IPS DF 4.7 (cell line): ENCODE measurements around the gene KREMEN2.

Experiments used
- DNase-seq: peaks from one replicate; pipeline ENCODE4 v3.0.0-alpha.2; 2013; ENCODE audit warnings: low spot score; ENCODE audit errors: extremely low read depth

The KREMEN2 gene

DNA sequence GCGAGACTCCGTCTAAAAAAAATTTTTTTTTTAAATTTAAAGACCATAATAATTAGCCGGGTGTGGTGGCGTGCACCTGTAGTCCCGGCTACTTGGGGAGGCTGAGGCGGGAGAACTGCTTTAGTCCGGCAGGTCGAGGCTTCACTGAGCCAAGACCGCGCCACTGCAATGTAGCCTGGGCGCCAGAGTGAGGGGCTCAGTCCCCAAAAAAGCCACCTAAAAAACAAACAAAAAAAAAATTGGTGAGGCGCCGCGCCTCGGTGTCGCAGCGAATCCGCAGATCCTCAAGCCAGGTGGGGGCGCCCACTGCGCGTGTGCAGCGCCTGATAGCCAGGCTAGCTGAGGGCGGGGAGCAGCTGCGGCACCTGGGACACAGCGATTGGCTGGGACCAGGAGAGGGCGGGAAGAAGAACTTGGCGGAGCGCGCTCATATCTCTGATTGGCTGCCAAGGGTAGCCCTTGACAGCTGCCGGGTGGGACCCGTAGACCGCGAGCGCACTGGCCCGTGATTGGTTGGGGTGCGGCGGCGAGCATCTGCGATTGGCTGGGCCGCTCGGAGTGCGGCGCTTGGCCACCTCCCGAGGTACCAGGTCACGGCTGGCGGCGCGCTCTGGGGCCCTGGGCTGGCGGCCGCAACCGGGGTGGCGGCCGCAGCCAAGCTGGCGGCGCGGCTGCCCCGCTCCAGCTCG is 39.7 kb downstream of the KREMEN2 start:
- DNase-seq: no peak

DNA sequence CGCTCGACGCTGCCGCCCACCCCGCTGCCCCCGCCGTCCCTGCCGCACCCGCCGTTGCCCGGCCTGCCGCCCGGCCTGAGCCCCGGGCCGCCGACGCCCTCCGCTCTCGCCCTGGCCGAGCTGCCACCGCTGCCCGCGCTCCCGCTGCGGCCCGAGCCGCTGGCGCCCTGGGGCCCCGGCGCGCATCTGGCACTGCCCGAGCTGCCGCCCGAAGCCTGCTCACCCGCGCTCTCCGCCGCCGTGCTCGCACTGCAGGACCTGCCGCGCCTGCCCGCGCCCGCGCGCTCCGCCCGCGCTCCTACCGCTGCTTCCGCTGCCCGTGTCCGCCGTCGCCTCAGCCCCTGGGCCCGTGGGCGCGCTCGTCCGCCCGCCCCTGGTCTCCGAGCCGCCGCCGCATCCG is 40.2 kb downstream of the KREMEN2 start:
- no peak for DNase-seq

DNA sequence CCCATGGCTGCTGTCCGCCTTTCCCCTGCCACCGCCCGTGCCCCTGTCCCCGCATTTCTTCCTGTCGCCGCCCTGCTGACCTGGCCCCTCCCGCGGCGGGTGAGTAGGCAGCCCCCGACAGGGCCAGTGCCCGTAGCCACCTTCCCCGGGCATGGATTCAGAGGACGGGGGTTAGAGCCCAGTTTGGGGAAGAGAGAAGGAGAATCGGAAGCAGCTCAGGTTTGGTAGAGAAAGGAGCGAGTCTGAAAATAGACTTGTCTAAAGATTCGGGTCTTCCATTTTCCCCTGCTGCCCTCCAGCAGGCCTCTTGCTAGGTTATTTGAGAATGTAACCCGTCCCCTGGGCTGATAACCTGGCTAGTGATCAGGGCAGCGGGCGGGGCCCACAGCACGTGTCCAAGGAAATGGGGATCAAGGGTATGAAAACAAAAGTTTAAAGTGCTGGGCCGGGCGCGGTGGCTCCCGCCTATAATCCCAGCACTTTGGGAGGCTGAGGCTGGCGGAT is 40.8 kb downstream of the KREMEN2 start:
- DNase-seq: no peak

DNA sequence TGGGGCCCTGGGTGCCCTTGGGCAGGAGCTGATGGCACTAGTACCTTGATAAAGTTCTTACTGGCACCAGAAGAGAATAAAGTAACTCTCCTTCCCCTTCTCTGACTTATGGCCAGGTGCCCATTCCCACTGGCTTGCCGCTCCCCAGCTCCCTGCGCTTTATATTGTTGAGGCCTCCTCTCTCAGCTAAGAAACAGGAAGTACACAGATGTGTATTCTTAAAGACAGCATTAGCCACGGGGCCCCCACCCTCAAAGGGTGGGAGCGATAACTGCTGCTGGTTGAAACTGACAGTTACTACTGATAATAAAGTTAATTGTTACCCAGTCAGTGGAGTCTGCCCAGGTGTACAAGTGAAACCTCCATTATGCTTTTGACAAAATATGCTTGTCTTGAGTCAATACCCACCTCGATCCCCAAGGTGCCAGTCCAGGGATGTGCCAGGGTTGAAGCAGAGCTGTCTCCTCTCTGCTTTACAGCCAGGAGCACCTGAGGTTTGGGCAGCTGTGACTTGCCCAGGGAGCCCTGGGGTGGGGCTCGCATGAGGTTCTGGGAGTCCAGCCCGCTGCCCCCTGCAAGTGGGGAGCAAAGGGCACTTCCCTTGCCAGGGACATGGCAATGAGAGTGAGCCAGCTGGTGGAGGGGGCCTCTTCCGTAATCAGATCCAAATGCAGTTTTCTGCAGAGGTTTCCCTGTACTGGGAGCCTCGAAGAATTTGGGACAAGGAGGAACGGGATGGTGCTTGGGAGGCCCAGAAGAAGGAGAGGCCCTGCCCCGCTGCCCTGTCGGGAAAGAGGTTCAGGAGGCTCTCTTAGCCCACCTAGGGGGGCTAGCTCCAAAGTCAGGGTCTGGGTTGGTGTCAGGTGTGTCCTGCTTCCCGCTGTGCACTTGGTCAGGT is 43.2 kb downstream of the KREMEN2 start:
- no peak for DNase-seq

DNA sequence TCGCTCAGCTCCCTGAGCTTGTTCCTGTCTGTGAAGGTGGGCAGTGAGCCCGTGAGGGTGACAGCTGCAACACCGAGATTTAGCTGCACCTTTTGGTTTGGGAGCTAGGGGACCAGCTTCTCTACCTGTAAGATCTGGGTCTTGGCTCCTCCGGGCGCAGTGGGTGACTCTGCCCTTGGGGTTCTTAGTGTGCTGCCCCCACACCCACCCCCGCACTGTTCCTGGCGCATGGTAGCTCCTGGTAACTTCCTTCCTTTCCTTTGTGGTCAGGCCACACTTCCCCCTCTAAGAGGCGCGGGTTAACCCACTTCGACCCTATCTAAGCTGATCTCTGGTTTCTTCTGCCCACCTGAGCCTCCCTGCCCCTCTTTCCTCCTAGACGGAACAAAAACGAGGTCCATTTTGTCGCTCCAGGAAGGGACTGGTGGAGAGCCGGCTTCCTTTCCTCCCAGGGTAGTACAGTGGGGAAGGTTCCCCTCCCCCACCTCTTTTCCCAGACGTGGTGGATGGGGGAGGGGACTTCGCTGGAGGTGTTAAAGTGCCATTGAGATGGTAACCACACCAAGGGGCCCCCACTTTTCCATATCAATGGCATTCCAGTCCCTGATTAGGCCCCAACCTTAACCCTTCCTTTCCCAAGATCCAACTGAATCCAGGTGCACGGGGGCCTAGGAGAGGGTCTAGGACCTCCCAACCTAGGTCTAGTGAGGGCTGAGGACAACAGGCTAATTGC is 44.0 kb downstream of the KREMEN2 start:
- DNase-seq: no peak

DNA sequence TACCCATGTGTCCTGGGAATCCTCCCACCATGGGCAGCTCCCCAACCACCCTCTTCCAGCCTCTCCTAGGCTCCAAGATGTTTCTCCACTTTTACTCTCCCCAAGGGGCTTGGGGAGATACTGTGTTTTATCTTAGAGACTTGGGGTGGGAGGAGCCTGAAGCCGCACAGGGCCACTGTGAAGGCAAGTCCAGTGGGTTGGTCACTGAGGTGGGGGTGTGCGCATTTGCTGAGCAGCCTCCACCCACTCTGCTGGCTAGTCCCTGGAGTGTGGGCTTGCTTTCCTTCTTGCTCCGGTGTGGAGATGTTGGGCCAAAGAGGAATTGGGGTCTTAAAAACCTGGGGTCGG is 44.6 kb downstream of the KREMEN2 start:
- DNase-seq: no peak

DNA sequence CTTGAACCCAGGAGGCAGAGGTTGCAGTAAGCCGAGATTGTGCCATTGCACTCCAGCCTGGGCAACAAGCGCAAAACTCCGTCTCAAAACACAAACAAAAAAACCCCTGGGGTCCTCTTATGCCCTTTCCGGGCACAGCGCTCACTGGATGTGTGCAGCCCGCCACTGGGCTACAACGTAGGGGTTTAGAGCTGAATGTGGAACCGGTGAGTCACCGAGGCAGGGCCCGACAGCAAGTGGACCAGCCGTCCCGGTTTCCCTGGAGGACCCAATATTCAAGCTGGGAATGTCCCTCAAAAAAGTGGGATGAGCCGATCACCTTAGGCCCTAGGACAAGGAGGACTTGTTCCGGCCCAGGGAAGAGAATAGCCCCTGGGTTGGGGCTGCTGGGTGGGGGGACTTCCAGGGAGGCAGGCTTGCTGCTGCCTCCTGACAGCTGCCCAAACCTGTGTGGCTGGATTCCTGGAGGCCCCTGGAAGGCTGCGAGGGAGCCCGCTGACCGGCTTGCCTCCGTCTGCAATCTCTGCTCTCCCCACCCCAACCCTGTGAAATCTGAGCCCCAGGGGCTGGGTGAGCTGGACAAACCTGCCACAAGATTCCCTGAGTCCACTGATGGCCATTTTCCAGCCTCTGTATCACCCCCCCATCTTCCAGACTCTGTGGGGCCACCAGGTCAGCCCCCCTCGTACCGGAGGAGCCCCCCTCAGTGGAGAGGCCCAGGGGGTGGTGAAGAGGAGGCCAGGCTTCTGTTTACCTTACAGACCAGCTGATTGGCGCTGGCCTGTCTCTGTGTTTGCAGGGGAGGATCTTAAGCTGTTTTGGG is 45.7 kb downstream of the KREMEN2 start:
- DNase-seq: no peak

DNA sequence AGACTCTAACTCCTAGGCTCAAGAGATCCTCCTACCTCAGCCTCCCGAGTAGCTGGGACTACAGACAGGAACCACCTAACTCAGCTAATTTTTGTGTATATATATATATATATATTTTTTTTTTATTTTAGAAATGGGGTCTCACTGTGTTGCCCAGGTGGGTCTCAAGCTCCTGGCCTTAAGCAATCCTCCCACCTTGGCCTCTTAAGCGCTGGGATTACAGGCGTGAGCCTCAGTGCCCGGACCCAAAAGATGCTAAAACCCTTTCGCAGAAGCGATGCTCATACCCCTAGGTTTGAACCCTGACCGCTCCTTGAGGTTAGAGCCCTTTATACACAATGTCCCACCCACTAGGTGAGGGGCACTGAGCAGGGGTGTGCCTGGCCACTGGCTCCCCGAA is 46.4 kb downstream of the KREMEN2 start:
- no peak for DNase-seq

DNA sequence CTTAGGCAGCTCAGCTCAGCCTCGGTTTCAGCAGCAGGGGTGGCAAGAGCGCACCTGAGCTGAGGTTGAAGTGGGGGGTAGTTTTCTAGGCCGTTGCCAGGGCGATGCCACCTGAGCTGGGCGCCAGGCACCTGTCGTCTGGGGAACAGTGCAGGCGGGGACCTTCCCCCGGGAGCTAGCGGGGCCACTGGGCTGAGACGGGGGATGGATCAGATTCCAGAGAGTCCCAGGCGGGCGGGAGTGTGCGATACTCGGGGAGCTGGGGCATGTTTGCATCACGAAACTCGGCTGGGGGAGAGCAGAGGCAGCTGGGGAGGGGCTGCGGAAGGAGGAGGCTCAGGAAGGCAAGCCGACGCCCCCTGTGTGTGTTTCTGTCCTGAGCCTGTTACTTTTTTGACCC is 48.2 kb downstream of the KREMEN2 start:
- DNase-seq: no peak

DNA sequence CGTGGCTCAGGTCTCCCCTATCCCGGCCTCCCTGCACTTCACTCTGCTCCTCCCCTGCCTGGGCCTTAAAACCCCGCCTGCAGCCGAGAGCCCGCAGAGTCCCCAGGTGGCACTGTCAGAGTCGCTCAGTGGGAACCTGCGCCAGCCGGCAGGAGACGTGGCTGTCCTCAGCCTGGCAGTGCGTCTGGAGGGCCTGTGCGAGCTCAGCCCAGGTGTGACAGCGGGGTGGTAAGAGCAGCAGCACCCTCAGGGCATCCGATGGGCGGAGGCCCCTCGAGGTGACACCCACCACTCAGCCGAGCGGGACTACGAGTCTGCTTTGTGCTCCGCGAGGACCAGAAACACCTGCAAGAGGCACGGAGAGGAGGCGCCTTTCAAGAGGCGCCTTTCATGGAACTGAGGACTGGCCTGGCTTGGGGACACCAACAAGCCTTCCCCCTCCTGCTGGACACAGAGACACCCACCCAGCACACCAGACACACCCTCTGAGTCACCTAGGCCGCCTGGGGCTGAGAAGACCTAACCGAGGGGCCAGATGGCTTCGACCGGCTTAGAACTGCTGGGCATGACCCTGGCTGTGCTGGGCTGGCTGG is 48.8 kb downstream of the KREMEN2 start, which contains the start of gene CLDN9:
Gene CLDN9, plus strand, starts transcription at position 96 of the 593 bp plus-strand sequence. Its CDS starts 440 bp downstream, at position 536.
- no peak for DNase-seq

DNA sequence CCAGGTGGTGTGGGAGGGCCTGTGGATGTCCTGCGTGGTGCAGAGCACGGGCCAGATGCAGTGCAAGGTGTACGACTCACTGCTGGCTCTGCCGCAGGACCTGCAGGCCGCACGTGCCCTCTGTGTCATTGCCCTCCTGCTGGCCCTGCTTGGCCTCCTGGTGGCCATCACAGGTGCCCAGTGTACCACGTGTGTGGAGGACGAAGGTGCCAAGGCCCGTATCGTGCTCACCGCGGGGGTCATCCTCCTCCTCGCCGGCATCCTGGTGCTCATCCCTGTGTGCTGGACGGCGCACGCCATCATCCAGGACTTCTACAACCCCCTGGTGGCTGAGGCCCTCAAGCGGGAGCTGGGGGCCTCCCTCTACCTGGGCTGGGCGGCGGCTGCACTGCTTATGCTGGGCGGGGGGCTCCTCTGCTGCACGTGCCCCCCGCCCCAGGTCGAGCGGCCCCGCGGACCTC is 49.4 kb downstream of the KREMEN2 start:
- no peak for DNase-seq

DNA sequence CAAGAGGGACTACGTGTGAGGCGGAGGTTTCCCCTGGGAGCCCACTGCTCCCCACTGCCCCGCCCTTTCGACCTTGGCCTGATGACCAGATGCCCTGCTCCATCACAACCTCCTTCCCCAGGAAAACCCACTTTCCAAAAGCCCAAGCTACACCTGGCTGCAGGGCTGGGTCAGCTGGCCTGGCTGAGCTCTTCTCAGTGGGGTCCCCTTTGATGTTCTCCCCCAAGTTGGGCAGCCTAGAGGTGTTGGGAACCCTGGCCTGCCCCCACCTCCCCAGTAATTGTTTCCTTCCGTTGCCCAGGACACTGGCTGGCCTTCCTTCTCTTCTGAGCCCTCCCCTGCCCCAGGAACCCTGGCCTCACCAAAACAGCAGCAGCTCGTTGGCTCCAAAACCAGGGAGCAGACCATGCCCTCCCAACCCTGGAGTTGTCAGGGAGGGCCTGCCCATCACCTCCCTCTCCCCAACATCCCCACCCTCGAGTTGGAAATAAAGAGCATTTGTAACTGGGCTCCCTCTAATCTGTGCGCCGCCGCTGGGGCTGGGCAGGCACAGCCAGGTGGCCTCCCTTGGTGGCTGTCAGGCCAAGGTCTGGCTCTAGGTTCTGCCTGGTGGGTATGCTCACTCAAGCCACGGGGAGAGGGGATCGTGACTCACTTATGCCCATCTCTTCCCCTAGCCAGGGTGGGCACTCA is 50.1 kb downstream of the KREMEN2 start:
- no peak for DNase-seq

DNA sequence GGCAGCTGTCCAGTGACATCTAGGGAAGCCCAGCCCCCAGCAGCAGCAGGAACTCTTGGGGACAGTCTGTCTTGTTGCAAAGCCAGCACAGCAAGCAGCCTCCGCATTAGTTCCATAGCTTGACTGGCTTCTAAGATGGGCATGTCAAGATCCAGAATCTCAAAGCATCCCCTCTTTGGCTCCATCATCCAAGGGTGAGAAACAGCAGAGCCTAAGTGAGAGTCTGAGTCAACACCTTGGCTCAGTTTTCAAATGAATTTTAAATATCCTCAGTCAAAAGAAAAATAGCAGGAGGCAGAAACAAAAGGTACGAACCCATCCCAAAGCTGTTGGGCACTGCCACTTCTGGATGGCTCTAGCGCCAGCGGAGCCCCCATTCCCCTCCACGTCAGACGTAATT is 50.9 kb downstream of the KREMEN2 start:
- no peak for DNase-seq

DNA sequence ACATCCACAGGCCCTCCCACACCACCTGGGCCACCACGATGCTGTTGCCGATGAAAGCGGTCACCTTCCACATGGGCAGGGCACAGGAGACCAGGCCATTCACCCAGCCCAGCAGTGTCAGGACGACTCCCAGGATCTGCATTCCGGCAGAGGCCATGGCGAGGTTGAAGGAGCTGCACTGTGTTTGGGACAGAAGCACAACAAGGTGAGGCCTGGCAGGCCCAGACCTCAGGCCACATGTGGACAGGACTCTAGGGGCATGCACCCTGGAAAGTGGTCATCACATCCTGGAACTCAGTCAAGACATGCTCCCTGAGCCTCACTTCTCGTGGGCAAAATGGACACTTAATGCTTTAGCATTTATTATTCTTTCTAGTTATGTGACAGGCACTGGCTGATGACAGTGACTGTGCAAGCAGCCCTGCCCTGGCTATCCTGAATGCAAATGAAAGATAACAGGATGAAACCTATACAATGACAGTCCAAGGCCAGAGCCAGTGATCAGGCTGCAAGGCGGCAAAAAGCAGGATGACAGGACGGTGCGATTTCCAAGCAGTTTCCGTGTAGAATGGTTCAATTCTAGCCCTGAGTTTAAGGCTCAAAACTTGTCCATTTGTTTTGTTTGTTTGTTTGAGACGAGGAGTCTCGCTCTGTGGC is 51.9 kb downstream of the KREMEN2 start:
- no peak for DNase-seq

DNA sequence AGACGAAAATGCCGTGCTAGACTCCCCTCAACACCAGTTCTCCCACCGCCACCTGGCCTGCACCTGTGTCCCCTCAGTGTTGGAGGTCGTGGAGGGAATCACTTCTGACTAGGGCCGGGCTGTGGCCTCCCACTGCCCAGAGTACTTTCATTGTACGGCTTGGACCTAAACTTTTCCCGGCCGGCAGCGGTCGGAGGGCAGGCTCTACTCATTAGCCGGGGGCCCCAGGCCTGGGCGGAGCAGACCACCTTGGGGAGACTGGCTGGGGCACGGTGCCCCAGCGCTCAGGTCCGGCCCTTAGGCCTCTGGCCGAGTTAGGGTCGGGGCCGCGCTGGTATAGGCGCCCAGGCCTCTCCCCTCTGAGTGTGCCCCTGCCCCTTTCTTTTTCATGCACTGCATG is 53.3 kb downstream of the KREMEN2 start:
- DNase-seq: no peak
